Lung (tissue), 16 donors: ENCODE measurements around the gene TMEM234. TPM values are rescaled to one million over a fixed set of nuclear protein-coding genes. Genes with fewer than 3 reads are reported as not detected.
A peak's percentile ranks its signal among the peaks of the same experiment; 100 is the strongest.

Source experiments
- ATAC-seq: fragments of 200-7000 bp; cut with Tn5 transposase; one replicate; pipeline ENCODE4 v1.9.1; 2020; ENCODE audit warnings: moderate number of reproducible peaks; ENCODE audit not compliant: insufficient read depth, low FRiP score
- DNase-seq, 3 donors: peaks; one replicate each; pipeline ENCODE4 v3.0.0-alpha.2; 2013 to 2017
- H3K27ac ChIP-seq, 2 donors: one replicate each; pipeline ENCODE4 v1.5.1; 2013; ENCODE audit warnings: mild to moderate bottlenecking in 2 of 2, moderate library complexity in 2 of 2, control low read depth in 1 of 2, inconsistent platforms in 1 of 2, low read depth in 1 of 2, low read length in 1 of 2
- H3K27me3 ChIP-seq, 3 donors: one replicate each; pipeline ENCODE4 v1.5.1; 2013; ENCODE audit warnings: low read length in 2 of 3; ENCODE audit not compliant: control insufficient read depth in 3 of 3, insufficient read depth in 3 of 3
- H3K36me3 ChIP-seq, 4 donors: one replicate each; pipeline ENCODE4 v1.5.1; 2013; ENCODE audit warnings: low read length in 4 of 4, mild to moderate bottlenecking in 1 of 4, moderate library complexity in 1 of 4; ENCODE audit not compliant: control insufficient read depth in 4 of 4, insufficient read depth in 4 of 4
- H3K4me1 ChIP-seq, 5 donors: one replicate each; pipeline ENCODE4 v1.5.1; 2013; ENCODE audit warnings: low read length in 5 of 5, mild to moderate bottlenecking in 2 of 5, moderate library complexity in 1 of 5; ENCODE audit not compliant: control insufficient read depth in 5 of 5, insufficient read depth in 5 of 5
- H3K4me3 ChIP-seq: one replicate; pipeline ENCODE4 v1.5.1; 2013; ENCODE audit warnings: mild to moderate bottlenecking, control low read depth, moderate library complexity
- H3K9ac ChIP-seq, 2 donors: one replicate each; pipeline ENCODE4 v1.5.1; 2013; ENCODE audit warnings: low read length in 2 of 2, control low read depth in 1 of 2; ENCODE audit not compliant: insufficient read depth in 1 of 2
- H3K9me3 ChIP-seq, 4 donors: one replicate each; pipeline ENCODE4 v1.5.1; 2013; ENCODE audit warnings: low read length in 3 of 4, mild to moderate bottlenecking in 1 of 4, moderate library complexity in 1 of 4; ENCODE audit not compliant: control insufficient read depth in 4 of 4, insufficient read depth in 3 of 4
- WGBS, 2 donors: extraction: QIAGEN DNeasy Blood & Tissue Kit; methylation state at CpG; one replicate each; pipeline ENCODE4 v1.1.7; 2013; 5-methylcytosine and 5-hydroxymethylcytosine counted together
- long read RNA-seq, 5 donors: transcript quantifications; one replicate each; lab custom pipeline, GENCODE V29; 2026
- polyA plus RNA-seq, 2 donors: library from polyadenylated mRNA; stranded (reverse); fragments of 200-250 nt; gene quantifications; one replicate each; pipeline ENCODE4 v1.2.1, GENCODE V29; 2013
- total RNA-seq, 2 donors: library from RNA; depleted of rRNA in 1 of 2; stranded (reverse); fragments of >200 nt in 1 of 2; gene quantifications; one replicate each; pipeline ENCODE4 v1.2.1, GENCODE V29; 2014 to 2021
- TF ChIP-seq, protein P1 (sequence below): IDR thresholded peaks from 2 replicates; pipeline ENCODE4 v1.5.1; 2012; ENCODE audit warnings: mild to moderate bottlenecking; ENCODE audit errors: control extremely low read depth, extremely low read depth
- donor health status: control.
- donor health status: control.
- donor health status: Bipolar disorder and iron deficiency.
- donor health status: healthy.
- donor health status: DM: yes; HTN: yes; CAD: no.

Gene TMEM234
- total RNA-seq (10 to 100 TPM; 29.8 to 30.2 TPM), polyA plus RNA-seq (10 to 100 TPM; 17.1 to 17.5 TPM)
- long read RNA-seq, donor 1, partial matches to known transcripts = 165 of 230 reads
- long read RNA-seq, donor 1, other reads (novel, unspliced or antisense) = 62 of 230 reads
- long read RNA-seq, donor 2, partial matches to known transcripts = 0 of 3 reads
- long read RNA-seq, donor 2, other reads (novel, unspliced or antisense) = 0 of 3 reads
- long read RNA-seq, donor 3, partial matches to known transcripts = 0 of 2 reads
- long read RNA-seq, donor 3, other reads (novel, unspliced or antisense) = 0 of 2 reads
- long read RNA-seq, donor 4, partial matches to known transcripts = 34 of 35 reads
- long read RNA-seq, donor 4, other reads (novel, unspliced or antisense) = 0 of 35 reads
- long read RNA-seq, donor 5, partial matches to known transcripts = 119 of 124 reads
- long read RNA-seq, donor 5, other reads (novel, unspliced or antisense) = 0 of 124 reads

DNA sequence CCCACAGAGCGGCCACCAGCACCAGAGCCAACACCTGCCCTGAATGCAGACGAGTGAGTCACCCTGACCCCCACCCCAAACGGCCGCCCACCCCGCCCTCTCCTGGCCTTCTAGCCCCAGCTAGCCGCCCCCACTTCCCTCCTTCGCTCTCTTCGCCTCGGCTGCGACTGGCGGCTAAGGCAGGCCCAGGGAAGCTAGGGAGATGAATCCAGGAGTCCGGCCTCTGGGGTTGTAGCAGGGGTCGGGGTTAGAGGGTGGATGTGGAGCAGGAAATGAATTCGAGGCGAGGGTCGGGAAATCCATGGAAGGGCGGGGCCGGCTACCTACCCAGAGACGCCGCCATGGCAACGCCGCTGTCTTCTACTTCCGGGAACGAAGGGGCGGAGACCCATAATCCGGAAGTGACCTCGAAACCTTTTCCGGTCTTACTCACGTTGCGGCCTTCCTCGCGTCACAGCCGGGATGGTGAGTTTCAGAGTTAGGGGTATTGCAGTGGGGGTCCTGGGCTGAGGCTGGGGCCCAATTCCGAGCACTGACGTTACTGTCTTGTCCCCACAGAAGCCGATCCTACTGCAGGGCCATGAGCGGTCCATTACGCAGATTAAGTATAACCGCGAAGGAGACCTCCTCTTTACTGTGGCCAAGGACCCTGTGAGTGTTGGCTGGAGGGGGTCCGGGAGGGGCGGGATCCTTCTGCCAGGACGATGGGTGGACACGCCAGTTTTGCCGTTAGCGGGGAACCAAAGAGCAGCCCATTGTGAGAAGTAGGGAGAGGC, at the start of gene TMEM234, which contains the start of gene EIF3I:
Gene TMEM234 (minus strand): TSS at position 374 of the 776 bp plus-strand sequence. CDS start 31 bp downstream, at position 343.
Gene EIF3I (plus strand): TSS at position 428 of the 776 bp plus-strand sequence. CDS start 35 bp downstream, at position 463.
- TF ChIP-seq, protein P1, sequence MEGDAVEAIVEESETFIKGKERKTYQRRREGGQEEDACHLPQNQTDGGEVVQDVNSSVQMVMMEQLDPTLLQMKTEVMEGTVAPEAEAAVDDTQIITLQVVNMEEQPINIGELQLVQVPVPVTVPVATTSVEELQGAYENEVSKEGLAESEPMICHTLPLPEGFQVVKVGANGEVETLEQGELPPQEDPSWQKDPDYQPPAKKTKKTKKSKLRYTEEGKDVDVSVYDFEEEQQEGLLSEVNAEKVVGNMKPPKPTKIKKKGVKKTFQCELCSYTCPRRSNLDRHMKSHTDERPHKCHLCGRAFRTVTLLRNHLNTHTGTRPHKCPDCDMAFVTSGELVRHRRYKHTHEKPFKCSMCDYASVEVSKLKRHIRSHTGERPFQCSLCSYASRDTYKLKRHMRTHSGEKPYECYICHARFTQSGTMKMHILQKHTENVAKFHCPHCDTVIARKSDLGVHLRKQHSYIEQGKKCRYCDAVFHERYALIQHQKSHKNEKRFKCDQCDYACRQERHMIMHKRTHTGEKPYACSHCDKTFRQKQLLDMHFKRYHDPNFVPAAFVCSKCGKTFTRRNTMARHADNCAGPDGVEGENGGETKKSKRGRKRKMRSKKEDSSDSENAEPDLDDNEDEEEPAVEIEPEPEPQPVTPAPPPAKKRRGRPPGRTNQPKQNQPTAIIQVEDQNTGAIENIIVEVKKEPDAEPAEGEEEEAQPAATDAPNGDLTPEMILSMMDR = no peak
- H3K4me3 ChIP-seq = peak within 1 kb of the TSS; percentile 83
- DNase-seq = peak; percentile 94 to 96 (median 96)
- H3K27me3 ChIP-seq = no peaks in the 10 kb centered on the region
- WGBS, 2 donors = 0% methylated on average over 46 of the region's 46 CpGs
- H3K36me3 ChIP-seq = peaks cover 4 to 32% (median 20%) of the 10 kb centered on the region in 4 donors
- ATAC-seq = peak; percentile 92
- peaks cover 6 to 20% (median 12%) of the 10 kb centered on the region in 5 donors for H3K4me1 ChIP-seq
- peak within 1 kb of the TSS; percentile 93 to 94 for H3K27ac ChIP-seq
- no peaks in the 10 kb centered on the region for H3K9me3 ChIP-seq
- H3K9ac ChIP-seq = peak within 1 kb of the TSS; percentile 95 to 97

GRCh38 chr1:32269744-32270143, 47.6 kb upstream of the TMEM234 start:
- H3K4me1 ChIP-seq = peaks cover 0 to 11% (median 0%) of the 10 kb centered on the region in 5 donors
- H3K27ac ChIP-seq = no peak overlapping the region
- ATAC-seq (no peak), DNase-seq (no peak)
- H3K9me3 ChIP-seq = no peaks in the 10 kb centered on the region
- H3K9ac ChIP-seq = no peak overlapping the region
- TF ChIP-seq, protein P1 = no peak
- H3K27me3 ChIP-seq = peaks cover 0 to 16% (median 14%) of the 10 kb centered on the region in 3 donors
- H3K4me3 ChIP-seq = no peak overlapping the region
- no peaks in the 10 kb centered on the region for H3K36me3 ChIP-seq

DNA sequence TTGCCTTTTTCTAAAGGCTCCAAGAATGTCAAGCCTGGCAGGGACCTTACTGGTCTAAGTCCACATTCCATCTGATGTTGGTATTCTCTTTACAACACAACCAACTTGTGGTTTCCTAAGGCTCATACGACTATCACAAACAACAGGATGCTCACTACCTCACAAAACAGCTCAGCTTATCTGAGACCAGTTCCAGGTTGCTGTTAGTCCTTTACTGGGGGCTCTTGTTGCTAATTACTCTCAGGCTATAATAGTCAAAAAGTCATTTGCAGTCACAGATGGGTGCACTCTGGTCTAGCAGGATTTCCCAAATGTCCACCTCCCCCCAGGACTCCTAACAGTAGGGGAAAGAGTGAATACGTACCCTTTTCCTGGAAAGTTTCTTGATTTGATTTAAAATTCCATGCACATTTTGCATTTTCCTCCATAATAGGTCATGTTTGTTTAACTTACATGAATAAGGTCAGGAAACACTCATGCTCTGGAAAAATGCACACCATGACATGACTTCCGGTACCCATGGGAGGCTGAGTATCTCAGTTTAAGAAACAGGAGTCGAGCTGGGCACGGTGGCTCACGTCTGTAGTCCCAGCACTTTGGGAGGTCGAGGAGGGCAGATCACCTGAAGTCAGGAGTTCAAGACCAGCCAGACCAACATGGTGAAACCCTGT, 44.9 kb upstream of the TMEM234 start:
- Histone ChIP-seq H3K36me3 (no peaks in the 10 kb centered on the region), H3K4me3 (no peak overlapping the region), H3K27me3 (no peaks in the 10 kb centered on the region), H3K9me3 (no peaks in the 10 kb centered on the region), H3K4me1 (peaks cover 0 to 6% (median 0%) of the 10 kb centered on the region in 5 donors), H3K9ac (peak overlapping the region in 1 of 2 donors; percentile 19), H3K27ac (no peak overlapping the region)
- WGBS, 2 donors = 49 to 64% methylated on average over 7 of the region's 7 CpGs
- DNase-seq (peak in 2 of 3 donors; percentile 43 to 66), ATAC-seq (no peak)
- TF ChIP-seq, protein P1 = no peak
